Mucosa of descending colon (tissue), 3 donors: ENCODE measurements around the gene LARGE1. TPM values are rescaled to one million over a fixed set of nuclear protein-coding genes. Genes with fewer than 3 reads are reported as not detected.

ENCODE experiments used
- ATAC-seq: fragments of 200-7000 bp; cut with Tn5 transposase; one replicate; pipeline ENCODE4 v1.9.1; 2020; ENCODE audit warnings: mild to moderate bottlenecking, moderate library complexity
- DNase-seq, 3 donors: peaks; one replicate each; pipeline ENCODE4 v3.0.0-alpha.2; 2020
- H3K36me3 ChIP-seq: fragments of 200-600 bp; one replicate; pipeline ENCODE4 v1.8.0; 2021; ENCODE audit warnings: low read depth, mild to moderate bottlenecking
- H3K4me1 ChIP-seq: fragments of 200-600 bp; one replicate; pipeline ENCODE4 v1.8.0; 2021; ENCODE audit warnings: low read depth, mild to moderate bottlenecking
- H3K4me3 ChIP-seq: fragments of 200-600 bp; one replicate; pipeline ENCODE4 v1.8.0; 2021; ENCODE audit warnings: mild to moderate bottlenecking
- H3K9me3 ChIP-seq: fragments of 200-600 bp; one replicate; pipeline ENCODE4 v1.8.0; 2021; ENCODE audit warnings: mild to moderate bottlenecking
- CTCF ChIP-seq: fragments of 200-600 bp; IDR thresholded peaks from one replicate; pipeline ENCODE4 v1.8.0; 2022; ENCODE audit warnings: antibody characterized with exemption, mild to moderate bottlenecking
- intact Hi-C, 2 donors: fragments of 100-400 bp; cut with DNase I in 1 of 2; cut with micrococcal nuclease in 1 of 2; formaldehyde crosslinking; loops; one replicate each; pipeline versions ENCODE4 v1.11.0 to v1.11.1; 2022; cut with DNase I, micrococcal nuclease
- total RNA-seq, 3 donors: library from RNA; stranded (reverse); fragmentation: NEBNext Ultra II Directional in 2 of 3; extraction: Animal tissue kit (Norgen Biotek cat#: 25700) in 2 of 3; gene quantifications; one replicate each; pipeline versions ENCODE4 v1.2.1 to v1.2.4, GENCODE V29; 2021 to 2023
- donor health status: DM: no; HTN: no; CAD: no; lungs with moderate emphysema.
- donor health status: DM: no; HTN: no; CAD: no.
- donor health status: DM: no; HTN: yes; CAD: no.

Gene LARGE1
- total RNA-seq, 3 donors from 2014 or later, result 29.3 to 93.8 (median 67.7) TPM

GRCh38 chr22:33431300-33431699 is 489.0 kb downstream of the LARGE1 start:
- DNase-seq (no peak), ATAC-seq (no peak)
- intact Hi-C loops, result no loop called here
- Histone ChIP-seq H3K36me3 (no peaks in the 10 kb centered on the region), H3K4me1 (no peaks in the 10 kb centered on the region), H3K9me3 (no peaks in the 10 kb centered on the region), H3K4me3 (no peak overlapping the region)
- no peak for TF ChIP-seq CTCF

GRCh38 chr22:33429281-33429680 is 491.0 kb downstream of the LARGE1 start:
- intact Hi-C loops, result no loop called here
- ATAC-seq, result no peak
- Histone ChIP-seq H3K9me3 (no peaks in the 10 kb centered on the region), H3K4me3 (no peak overlapping the region), H3K4me1 (no peaks in the 10 kb centered on the region), H3K36me3 (no peaks in the 10 kb centered on the region)
- TF ChIP-seq CTCF, result no peak
- no peak for DNase-seq

- Histone ChIP-seq H3K4me3 (no peak overlapping the region), H3K9me3 (no peaks in the 10 kb centered on the region), H3K4me1 (no peaks in the 10 kb centered on the region), H3K36me3 (no peaks in the 10 kb centered on the region)
- TF ChIP-seq CTCF, result no peak
- no peak for DNase-seq
- intact Hi-C loops, result no loop called here
- no peak for ATAC-seq
These were observed 492.8 kb downstream of the LARGE1 start for GRCh38 chr22:33427461-33427860.

- H3K4me1 ChIP-seq, result no peaks in the 10 kb centered on the region
- no peak for TF ChIP-seq CTCF
- intact Hi-C loops, result no loop called here
- H3K4me3 ChIP-seq, result no peak overlapping the region
- ATAC-seq (no peak), DNase-seq (no peak)
- no peaks in the 10 kb centered on the region for H3K36me3 ChIP-seq
- no peaks in the 10 kb centered on the region for H3K9me3 ChIP-seq
These were observed 493.8 kb downstream of the LARGE1 start for GRCh38 chr22:33426451-33426850.

GRCh38 chr22:33421859-33422258 is 498.4 kb downstream of the LARGE1 start:
- no peak for TF ChIP-seq CTCF
- Histone ChIP-seq H3K4me3 (no peak overlapping the region), H3K36me3 (no peaks in the 10 kb centered on the region), H3K4me1 (no peaks in the 10 kb centered on the region), H3K9me3 (no peaks in the 10 kb centered on the region)
- intact Hi-C loops, result no loop called here
- no peak for DNase-seq
- no peak for ATAC-seq

- no peak for ATAC-seq
- intact Hi-C loops, result no loop called here
- Histone ChIP-seq H3K9me3 (no peaks in the 10 kb centered on the region), H3K36me3 (no peaks in the 10 kb centered on the region), H3K4me3 (no peak overlapping the region), H3K4me1 (no peaks in the 10 kb centered on the region)
- no peak for DNase-seq
- TF ChIP-seq CTCF, result no peak
These were observed 501.8 kb downstream of the LARGE1 start for GRCh38 chr22:33418484-33418883.
